CD4-positive, alpha-beta T cell treated with Interleukin-15 for 1 hour (primary cell): Measurements from ENCODE around the gene INO80C.

Experiments
- DNase-seq: peaks from one replicate; pipeline ENCODE4 v3.0.0-alpha.2; 2020

The INO80C gene, protein sequence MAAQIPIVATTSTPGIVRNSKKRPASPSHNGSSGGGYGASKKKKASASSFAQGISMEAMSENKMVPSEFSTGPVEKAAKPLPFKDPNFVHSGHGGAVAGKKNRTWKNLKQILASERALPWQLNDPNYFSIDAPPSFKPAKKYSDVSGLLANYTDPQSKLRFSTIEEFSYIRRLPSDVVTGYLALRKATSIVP

DNA sequence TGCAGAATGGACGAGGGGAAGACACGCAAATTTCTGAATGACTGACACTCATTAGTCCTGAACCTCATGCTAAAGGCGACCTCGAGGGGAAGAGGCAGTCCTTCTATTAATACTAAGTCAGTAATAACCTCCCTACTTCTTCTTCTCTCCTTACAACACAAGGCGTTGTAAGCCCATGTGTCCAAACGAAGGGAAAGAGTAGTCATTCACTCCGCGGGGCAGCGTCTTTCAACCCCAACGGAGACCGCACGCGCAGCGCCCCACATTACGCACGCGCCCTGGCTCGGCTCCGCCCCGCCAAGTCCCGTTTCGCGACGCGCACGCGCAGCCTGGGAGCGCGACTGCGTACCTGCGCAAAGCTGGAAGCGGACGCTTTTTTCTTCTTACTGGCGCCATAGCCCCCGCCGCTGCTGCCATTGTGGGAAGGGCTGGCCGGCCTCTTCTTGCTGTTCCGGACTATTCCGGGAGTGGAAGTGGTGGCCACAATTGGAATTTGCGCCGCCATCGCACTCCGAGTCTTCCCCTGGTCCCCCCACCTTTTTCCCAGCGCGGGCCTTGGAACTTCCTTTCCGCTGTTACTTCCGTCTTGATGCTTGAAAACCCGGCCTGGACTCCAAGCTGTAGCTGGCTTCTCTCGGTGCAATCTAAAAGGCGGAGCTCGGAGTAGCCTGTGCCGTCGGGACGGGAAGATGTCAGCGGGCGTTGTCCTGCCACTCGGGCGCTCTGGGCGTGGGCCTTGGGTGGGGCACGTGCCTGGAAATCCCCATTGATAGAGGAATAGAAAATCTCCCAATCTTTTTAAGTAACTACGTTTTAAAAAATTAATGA is at the start of gene INO80C:
Gene INO80C (minus strand): TSS at position 591 of the 828 bp plus-strand sequence. CDS start 86 bp downstream, at position 505.
- DNase-seq, result peak; percentile 93

DNA sequence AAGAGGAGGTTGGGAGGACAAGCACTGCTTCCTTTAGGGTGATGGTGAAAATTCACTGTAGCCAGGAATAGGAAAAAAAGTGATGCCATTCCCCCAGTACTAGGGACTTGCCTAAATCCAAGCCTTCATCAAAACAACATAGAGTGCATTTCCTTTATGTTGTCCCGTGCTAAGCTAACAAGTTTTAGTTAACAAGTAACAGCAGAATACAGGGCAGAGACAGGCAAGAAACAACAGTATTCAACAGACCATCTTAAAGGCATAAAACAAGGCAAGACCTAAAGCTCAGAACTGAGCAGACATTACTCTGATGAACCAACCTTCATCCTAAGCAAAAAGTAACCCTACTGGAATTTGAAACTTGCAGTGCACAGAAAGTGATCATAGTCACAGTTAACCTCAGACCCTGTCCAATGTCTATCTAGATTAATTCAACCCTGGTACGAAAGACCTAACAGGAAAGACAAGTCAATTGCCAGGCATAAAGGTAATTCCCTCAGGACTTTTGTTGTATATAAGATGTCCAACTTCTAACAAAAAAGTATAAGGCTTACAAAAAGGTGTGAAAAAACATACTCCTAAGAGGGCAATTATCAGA is 49.3 kb upstream of the INO80C start:
- DNase-seq, result no peak

DNA sequence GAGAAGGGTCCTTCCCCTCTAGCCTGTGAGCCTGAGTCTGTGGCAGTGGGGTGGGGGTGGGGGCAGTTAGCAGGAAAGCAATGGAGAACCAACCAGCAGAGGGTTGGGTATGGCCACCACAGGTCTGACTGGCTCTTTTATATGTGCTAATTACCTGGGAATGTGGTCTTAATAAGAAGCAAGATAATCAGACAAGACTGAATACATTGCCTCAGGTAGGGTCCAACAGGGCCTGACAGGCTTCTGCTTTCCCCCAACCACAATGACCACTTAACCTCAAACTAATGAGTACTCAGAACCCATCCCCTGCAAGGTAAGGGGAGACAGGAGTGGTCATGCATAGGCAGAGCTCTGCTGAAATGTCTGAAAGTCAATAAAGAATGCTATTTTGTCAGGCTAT is 44.6 kb upstream of the INO80C start:
- DNase-seq, result no peak

DNA sequence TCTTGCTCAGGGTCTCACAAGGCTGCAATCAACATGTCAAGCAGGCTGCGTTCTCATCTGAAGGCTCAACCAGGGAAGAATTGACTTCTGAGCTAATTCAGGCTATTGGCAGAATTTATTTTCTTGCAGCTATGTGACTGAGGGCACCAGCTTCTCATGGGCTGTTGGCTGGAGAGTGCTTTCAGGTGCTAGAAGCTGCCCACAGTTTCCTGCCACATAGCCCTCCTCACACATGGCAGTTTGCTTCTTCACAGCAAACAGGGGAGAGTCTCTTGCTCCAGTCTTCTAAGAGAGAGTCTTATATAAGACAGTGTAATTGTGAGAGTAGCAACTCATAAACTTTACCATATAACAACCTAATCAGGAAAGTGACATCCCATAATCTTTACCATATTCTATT is 37.5 kb upstream of the INO80C start:
- no peak for DNase-seq

DNA sequence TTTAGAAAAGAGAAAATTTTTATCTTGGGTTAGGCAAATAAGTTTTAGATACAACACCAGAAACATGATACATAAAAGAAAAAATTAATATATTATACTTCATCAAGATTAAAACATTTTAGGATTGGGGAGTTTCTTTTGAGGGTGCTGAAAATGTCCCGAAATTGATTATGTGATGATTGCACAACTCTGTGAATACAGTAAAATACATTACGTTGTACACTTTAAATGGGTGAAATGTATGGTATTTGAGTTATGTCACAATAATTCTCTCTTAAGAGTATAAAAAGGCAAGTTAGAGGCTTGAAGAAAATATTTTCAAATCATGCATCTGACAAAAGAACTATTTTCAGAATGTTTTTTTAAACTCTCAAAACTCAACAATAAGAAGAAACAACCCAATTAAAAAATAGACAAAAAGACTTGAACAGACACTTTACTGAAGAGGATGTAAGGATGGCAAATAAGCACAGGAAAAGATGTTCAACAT is 36.2 kb upstream of the INO80C start:
- no peak for DNase-seq

DNA sequence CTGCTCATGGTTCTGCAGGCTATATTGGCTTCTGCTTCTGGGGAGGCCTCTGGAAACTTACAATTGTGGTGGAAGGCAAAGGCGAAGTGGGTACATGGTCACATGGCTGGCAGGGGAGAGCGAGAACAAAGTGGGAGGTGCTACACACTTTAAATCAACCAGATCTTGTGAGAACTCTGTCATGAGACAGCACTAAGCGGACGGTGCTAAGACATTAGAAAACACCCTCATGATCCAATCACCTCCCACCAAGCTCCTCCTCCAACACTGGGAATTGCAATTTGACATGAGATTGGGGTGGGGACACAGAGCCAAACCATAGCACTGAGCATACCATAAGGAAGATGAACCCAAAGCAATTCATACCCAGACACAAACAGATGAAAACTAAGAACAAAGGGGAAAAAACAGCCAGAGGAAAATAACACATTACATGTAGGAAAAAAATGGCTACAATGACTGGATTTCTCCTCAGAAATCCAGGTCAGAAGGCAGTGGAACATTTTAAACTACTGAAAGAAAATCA is 31.1 kb upstream of the INO80C start:
- DNase-seq, result no peak

DNA sequence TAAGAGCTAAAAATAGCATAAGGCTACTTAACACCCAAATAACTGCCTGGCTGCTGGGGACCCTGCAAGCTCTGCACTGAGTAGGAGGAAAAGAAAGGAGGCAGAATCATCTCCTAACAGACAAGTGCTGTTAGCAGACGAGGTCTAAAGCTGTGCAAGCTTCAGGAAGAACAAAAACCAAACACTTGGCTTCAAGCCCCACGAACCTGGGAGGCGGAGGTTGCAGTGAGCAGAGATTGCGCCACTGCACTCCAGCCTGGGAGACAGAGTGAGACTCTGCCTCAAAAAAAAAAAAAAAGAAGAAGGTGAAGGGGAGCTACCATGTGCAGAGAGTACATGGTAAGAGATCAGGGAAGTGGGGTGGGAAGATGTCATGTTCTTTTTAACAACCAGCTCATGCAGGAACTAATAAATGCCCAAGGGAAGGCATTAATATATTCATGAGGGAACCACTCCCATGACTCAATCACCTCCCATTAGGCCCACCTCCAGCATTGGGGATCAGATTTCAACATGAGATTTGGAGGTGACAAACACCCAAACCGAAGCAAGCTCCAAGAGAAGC is 28.8 kb upstream of the INO80C start:
- no peak for DNase-seq

DNA sequence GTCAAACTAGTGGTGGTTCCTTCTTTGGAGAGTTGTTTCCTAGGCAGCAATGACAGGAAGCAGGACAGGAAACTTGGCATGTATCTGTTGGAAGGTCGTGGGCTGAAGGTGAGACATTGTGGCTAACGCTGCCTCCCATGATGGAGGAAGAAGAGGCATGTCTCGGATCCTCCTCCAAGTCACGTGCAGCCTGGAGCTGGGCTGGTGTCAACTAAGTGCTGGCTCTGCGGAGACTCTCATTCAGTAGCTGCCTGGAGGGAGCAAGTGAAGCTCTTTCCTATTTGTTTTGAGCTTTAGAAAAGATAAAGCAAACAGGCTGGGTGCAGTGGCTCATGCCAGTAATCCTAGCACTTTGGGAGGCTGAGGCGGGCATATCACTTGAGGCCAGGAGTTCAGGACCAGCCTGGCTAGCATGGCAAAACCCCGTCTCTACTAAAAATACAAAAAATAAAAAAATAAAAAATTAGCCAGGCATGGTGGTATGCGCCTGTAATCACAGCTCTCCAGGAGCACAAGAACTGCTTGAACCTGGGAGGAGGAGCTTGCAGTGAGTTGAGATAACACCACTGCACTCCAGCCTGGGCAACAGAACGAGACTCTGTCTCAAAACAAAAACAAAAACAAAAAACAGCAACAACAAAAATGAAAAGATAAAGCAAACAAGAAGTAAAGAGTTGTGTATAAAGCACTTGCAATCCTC is 28.2 kb upstream of the INO80C start:
- no peak for DNase-seq

DNA sequence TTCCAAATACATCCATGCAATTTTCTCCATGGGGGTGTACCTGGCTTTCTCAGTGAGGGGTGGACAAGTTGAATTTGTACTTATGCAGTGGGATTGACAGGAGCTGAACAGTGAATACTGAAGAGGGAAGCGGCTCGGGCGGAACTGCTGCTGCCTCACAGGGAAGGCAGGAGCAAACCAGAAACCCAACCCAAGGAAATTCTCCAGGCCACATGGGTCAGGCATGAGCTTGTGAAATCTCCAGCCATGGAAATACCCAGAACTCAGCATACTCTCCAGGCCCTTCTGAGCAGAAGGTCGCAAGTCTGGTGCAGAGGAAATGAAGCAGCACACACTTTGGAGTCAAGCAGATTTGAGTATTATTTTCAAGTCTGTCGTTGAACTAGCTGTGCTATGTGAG is 26.5 kb upstream of the INO80C start:
- DNase-seq, result no peak

DNA sequence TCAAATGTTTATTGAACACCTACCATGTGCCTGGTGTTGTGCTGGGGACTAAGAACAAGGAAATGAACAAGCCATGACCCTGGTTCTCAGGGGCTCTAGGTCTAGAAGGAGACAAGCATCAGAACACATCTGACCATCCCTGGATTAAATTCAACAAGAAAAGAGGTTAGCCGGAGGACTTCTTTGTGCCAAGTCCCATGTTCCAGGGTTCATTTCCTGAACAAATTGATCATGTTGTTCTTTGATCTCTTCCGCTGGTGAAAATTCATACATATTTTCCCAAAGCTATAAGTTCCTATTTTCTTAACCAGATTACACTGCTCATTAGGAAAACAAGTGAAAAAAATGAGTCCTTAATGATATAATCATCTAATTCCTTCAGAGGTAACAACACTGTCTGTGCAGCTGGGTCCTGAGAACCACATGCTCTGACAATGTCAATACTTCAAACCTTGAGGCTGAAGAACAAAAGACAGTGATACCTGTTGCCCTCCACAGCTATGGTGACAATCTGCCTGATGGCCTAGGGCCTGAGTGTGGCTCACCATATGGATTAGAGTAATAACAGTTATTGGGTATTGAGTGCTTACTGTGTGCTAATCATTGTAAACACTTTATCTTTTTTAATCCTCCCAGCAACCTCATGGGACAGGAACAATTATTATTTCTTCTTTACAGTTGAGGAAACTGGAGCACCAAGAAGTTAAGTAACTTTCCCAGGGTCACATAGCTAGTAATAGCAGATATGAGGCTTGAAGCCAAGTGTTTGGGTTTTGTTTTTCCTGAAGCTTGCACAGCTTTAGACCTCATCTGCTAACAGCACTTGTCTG is 24.6 kb upstream of the INO80C start:
- no peak for DNase-seq

DNA sequence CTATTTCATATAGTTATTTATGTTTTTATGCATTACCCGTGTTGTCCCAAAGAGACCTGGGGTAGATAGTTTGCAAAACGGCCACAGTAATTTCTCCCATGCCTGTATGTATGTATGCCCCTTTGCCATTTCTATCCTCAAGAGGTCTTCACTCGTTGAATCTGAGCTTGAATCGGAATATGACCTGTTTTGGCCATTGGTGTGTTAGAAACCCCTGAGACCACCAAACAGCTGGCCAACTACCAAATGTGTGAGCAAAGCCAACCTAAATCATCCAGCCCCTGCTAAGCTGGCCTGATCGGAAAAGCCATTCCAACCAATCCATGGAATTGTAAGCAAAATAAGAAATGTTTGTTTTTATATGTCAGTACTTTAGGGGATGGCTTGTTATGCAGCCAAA is 23.4 kb upstream of the INO80C start:
- DNase-seq, result no peak

DNA sequence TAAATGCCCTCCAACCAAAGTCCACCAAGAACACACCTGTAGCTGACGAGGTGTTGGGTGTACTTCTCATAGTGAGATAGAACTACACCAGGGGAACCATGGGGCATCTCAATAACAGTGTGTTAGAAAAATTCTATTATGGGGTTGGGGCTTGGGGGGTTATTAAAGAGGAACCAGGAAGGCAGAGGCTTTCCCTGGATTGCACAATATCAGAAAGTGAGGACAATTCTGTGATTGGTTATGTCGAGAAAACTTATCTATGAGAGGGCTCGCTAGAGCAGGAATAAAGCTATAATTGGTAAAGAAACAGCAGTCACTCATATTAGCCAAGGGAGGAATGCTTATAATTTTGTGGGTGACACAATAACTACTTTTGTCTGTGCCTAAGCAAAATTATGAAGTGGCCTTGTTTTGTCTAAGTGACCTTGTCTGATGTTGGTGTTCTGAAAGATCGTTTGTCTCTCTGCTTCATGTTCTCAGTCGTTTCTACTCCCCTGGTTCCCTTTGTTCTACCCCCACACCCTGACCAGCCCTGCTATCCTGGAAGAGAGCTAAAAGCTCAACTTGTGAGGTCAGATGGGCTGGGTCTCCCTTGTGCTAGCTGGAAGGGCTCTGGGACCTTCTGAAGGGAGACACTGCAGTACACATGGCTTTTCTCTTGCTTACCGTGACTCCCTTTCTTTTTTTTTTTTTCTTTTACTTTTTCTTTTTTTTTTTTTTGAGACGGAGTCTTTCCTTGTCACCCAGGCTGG is 21.6 kb upstream of the INO80C start:
- no peak for DNase-seq

DNA sequence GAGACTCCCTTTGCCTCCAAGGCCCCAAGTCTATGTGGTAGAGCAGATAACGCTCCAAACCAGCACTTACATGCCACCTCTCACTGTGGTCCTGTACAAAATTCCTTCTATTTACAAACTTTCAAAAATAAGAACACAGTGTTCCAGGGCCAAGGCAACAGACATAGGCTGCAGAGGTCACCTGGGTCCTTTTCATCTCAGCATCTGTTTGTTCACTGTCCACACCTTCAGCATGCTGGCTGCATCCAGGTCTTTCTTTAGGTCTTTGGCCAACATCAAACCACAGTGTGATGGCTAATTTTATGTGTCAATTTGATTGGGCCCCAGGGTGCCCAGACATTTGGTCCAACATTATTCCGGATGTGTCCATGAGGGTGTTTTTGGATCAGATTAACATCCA is 20.0 kb upstream of the INO80C start:
- DNase-seq, result no peak

DNA sequence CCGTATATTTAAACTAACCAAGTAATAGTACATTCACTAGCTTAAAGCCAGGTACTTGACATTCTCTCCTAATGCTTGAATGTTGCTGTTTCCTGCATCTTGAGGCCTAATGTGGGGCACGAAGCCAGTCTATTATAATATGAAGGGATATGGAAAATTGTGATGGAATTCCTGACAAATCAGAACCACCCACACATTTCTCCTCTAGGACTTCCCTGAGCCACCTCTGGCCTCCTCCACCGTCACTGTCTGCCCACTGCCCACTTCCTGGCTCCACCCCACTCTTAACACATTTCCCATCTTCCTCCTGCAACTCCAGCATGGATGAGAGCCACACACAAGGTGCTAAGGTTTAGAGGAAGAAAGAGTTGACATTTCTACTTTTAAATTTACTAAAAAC is 19.0 kb upstream of the INO80C start:
- DNase-seq, result no peak

DNA sequence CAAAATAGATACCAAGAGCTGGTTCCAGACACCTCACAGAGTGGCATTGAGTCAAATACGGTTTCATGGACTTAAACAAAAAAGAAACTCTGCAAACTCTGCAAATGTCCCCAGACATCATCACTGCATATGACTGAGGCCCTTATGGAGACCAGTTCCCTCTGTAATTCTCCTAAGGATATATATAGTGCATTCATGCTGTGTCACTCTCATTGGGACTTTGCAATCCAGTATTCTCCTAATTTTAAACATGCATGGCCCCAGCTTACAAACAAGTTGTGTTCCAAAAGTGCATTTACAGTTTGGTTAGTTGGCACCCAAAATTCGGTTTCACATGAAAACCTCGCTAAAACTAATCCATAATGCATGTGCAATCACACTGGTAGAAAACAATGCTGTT is 18.6 kb upstream of the INO80C start:
- no peak for DNase-seq

DNA sequence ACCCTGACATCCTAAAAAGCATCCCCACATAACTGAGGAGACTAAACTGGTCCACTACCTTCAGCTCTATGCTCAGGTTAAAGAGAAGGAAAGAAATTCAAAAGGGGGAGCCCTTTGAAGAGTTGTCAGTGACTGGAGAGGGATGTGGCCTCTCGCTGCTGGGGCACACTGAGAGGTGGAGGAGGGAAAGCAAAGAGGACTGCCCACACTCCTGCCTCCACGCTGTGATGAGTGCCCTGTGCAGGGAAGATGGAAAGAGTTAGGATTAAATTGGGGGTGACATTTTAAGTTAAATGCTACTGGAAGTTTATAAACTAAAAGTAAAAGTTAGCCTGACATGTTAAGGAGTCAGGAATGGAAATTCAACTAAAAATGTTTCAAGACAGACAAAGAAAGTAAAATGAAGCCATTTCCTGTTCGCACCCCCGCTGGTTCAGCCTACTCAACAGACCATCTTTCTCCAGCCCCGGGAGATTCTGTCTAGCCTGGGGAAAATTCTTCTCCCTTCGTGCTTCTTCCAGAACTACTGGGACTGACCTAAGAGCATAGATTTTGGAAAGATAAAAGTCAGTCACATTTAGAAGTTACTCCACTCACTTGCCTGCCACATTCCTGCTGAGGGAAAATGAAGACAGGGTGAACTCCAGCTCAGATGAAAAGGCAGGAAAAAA is 17.8 kb upstream of the INO80C start:
- DNase-seq, result no peak

DNA sequence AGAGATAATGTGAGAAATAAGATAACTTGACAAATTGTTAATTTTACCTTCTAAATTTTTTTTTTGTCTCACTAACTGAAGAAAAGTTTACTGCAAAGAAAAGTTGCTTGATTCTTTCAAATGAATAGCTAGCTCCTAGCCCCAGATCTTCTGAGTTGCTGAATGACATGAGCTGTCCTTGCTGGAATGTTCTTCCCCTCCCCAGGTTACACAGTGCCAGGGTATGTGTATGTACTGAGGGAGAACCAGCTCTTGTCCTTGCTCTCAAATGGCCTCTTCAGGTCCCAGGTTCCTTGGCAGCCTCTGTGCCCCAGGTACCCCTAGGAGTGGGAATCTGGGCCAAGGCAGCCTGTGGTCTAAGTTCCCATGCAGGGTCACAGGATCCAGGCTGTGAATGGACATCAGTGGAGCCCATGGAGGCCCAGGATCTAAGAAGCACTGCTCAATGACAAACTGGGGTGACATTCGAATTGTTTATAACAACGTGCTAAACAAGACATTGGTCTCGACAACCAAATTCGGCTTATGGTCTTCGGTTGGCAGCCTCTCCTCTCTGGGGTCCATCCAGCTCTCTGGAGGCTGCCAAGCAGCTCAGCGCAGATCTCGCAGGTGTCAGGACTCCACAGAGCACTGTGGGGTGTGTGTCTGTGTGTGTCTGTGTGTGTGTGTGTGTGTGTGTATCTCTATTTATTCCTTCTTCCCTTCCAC is 17.1 kb upstream of the INO80C start:
- DNase-seq, result no peak

DNA sequence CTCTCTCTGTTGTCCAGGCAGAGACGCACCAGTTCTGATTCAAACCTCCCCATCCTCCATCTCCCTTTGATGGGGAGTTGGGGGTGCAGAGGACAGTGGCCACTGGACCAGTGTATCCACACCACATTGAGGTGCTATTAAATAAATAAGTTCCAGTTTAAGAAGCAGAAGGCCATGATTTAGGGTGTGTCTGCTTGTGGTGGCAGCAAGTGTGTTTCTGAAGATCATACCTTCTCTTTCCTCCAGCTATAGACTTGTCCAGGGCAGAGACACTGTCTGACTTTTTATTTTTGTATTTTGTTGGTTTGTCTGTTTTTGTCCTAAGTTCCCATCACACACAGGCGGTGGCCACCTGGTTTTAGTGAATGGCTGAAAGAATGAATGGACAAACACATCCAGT is 16.5 kb upstream of the INO80C start:
- no peak for DNase-seq

DNA sequence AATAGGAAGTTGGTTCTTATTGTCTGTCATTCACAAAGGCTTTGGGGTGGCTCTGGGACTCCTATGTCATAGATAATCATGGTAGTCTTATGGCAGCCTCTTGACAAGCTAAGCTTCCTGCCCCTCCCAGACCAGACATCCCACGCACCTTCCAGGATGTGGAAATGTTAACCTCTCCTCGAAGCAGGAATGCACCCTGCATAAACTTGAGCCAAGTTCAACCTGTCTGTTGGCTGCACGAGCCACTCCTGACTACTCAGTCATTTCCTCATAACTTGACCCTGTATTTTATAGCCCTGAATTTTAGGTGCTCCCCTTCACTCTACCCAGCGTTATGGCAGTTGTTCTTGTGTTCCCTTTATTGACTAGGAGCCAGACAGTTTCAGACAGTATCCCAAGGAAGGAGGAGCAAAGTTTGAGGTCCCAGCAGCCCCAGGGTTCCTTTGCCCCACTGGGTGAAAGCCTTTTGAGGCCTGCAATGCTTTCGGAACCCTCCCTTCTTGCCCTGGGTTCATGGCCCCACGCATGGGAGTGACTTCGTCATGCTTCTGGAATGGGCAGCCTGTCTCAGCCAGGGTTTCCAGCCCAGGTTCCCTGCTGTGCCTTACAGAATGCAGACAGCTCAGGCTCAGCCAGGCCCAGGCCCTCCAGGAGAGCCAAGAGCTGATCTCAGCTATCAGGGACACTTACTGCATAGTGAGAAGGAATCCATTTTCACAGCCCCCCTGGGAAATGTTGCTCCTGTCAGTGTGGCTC is 15.6 kb upstream of the INO80C start:
- no peak for DNase-seq
